ENCODE results near the gene TBC1D2B. TPM values are rescaled to one million over a fixed set of nuclear protein-coding genes. Genes with fewer than 3 reads are reported as not detected.
A peak's percentile ranks its signal among the peaks of the same experiment; 100 is the strongest.

TBC1D2B gene
- 56.8 and 62.3 TPM in 2 replicates for total RNA-seq

DNA sequence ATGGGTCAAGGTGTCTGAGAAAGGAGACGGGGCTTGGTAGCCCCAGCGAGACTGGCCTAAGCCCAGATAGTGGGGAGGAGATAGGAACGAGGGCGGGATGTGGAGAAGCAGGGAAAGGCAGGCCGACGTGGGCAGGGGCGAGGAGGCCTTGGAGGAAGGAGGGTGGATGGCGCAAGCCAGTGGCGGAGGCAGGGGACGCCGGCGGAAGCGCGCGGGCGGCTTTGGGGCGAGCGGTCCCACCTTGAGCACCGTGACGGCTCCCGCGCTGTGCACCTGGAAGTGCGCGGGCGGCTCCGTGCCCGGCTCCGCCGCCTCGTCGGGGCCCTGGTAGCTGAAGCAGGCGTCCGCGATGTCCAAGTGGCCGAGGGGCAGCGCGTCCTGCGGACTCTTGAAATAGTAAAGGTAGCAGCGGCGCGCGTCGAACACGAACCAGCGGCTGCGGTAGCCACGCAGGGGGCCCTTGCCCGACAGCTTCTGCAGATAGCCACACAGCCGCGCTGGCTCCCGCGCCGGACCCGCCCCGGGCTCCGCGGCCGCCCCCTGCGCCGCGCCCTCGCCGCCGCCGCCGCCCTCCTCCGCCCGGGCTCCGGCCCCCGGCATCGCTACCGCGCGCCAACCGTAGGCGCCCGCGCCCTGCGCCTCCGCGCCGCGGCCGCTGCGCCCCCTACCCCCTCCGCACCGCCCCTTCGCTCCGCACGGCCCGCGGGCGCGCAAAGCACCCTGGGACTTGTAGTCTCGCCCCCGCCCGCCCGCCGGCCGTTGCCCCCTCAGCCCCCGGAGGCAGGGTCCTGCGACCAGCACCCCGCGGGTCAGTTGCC, at the start of gene TBC1D2B:
Gene TBC1D2B (minus strand): TSS at position 659 of the 818 bp plus-strand sequence. CDS start 59 bp downstream, at position 600.
- Mint-ChIP-seq H3K4me1 (peaks cover 45% of the 10 kb centered on the region), H3K4me3 (peak within 1 kb of the TSS; percentile 97), H3K27ac (peak within 1 kb of the TSS; percentile 90), H3K36me3 (ENCODE audit: low read depth) (peaks cover 11% of the 10 kb centered on the region), H3K27me3 (no peaks in the 10 kb centered on the region), H3K9me3 (no peaks in the 10 kb centered on the region)
- intact Hi-C loops (cut with micrococcal nuclease), result loop anchor here (2.0 kb wide), 1 partner anchor 32 kb away; no protein-coding TSS in a partner anchor
- DNase-seq, result peak; percentile 92

DNA sequence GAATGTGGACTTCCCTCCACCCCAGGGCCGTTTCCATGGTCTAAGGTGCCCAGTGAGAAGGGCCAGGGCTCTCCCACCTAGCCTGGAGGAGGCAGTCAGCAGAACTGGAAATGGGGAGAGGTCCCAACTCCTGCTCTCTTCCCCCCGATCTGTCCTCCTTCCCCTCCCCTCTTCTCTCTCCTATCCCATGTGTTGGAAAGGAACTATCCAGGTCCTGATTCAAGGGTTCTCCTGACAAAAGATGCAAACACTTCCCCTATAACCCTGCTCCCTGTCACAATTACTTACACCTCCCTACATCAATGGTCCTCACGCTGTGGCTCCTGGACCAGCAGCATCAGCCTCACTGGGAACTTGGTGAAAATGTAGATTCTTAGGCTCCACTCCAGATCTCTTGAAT, 47.8 kb upstream of the TBC1D2B start:
- intact Hi-C loops (cut with micrococcal nuclease), result no loop called here

GRCh38 chr15:78120523-78120922, 43.0 kb upstream of the TBC1D2B start:
- intact Hi-C loops (cut with micrococcal nuclease), result no loop called here
- H3K4me1 Mint-ChIP-seq, result peaks cover 3% of the 10 kb centered on the region
- no peaks in the 10 kb centered on the region for H3K9me3 Mint-ChIP-seq
- H3K4me3 Mint-ChIP-seq, result no peak overlapping the region
- H3K36me3 Mint-ChIP-seq (ENCODE audit: low read depth), result no peaks in the 10 kb centered on the region
- H3K27ac Mint-ChIP-seq, result no peak overlapping the region
- DNase-seq, result no peak
- H3K27me3 Mint-ChIP-seq, result peaks cover 4% of the 10 kb centered on the region

More for the DNA sequence above, 47.8 kb upstream of the TBC1D2B start:
- no peak overlapping the region for H3K27ac Mint-ChIP-seq
- H3K36me3 Mint-ChIP-seq (ENCODE audit: low read depth), result no peaks in the 10 kb centered on the region
- H3K4me3 Mint-ChIP-seq, result no peak overlapping the region
- no peak for DNase-seq
- no peaks in the 10 kb centered on the region for H3K27me3 Mint-ChIP-seq
- no peaks in the 10 kb centered on the region for H3K9me3 Mint-ChIP-seq
- H3K4me1 Mint-ChIP-seq, result peaks cover 10% of the 10 kb centered on the region

DNA sequence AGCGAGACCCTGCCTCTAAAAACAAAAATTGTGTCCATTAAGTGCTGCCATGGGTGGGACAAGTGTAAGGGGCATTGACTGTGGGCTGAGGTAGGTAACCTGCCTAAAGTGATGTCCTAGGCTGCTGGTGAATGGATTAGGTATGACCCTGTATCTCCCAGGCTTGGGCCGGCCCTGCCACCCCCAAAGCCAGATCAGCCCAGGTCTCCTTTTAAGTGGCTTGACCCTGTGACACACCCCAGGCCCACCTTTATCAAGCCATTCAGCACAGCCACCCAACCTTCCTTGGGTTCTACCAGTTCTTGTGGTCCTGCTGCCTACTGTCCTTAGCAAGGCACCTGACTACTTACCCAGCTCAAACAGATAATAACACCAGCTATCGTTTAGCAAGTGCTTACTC, 35.0 kb upstream of the TBC1D2B start:
- H3K4me1 Mint-ChIP-seq, result peaks cover 15% of the 10 kb centered on the region
- H3K27ac Mint-ChIP-seq, result no peak overlapping the region
- no peak for DNase-seq
- H3K4me3 Mint-ChIP-seq, result no peak overlapping the region
- no peaks in the 10 kb centered on the region for H3K36me3 Mint-ChIP-seq (ENCODE audit: low read depth)
- no peaks in the 10 kb centered on the region for H3K27me3 Mint-ChIP-seq
- no peaks in the 10 kb centered on the region for H3K9me3 Mint-ChIP-seq
- intact Hi-C loops (cut with micrococcal nuclease), result no loop called here

- Mint-ChIP-seq H3K36me3 (ENCODE audit: low read depth) (no peaks in the 10 kb centered on the region), H3K4me3 (no peak overlapping the region), H3K4me1 (peaks cover 20% of the 10 kb centered on the region), H3K27ac (no peak overlapping the region), H3K9me3 (no peaks in the 10 kb centered on the region), H3K27me3 (no peaks in the 10 kb centered on the region)
- no peak for DNase-seq
- intact Hi-C loops (cut with micrococcal nuclease), result no loop called here
Observed at GRCh38 chr15:78111788-78112187, 34.3 kb upstream of the TBC1D2B start.

- intact Hi-C loops (cut with micrococcal nuclease), result no loop called here
- Mint-ChIP-seq H3K27ac (peak overlapping the region; percentile 8), H3K4me1 (peaks cover 28% of the 10 kb centered on the region), H3K36me3 (ENCODE audit: low read depth) (no peaks in the 10 kb centered on the region), H3K27me3 (no peaks in the 10 kb centered on the region), H3K9me3 (no peaks in the 10 kb centered on the region), H3K4me3 (no peak overlapping the region)
- no peak for DNase-seq
Observed at GRCh38 chr15:78110916-78111475, 33.5 kb upstream of the TBC1D2B start.

- intact Hi-C loops (cut with micrococcal nuclease), result no loop called here
- no peak for DNase-seq
- H3K4me1 Mint-ChIP-seq, result peaks cover 37% of the 10 kb centered on the region
- no peaks in the 10 kb centered on the region for H3K27me3 Mint-ChIP-seq
- no peaks in the 10 kb centered on the region for H3K9me3 Mint-ChIP-seq
- H3K27ac Mint-ChIP-seq, result no peak overlapping the region
- H3K4me3 Mint-ChIP-seq, result no peak overlapping the region
- H3K36me3 Mint-ChIP-seq (ENCODE audit: low read depth), result no peaks in the 10 kb centered on the region
Observed at GRCh38 chr15:78110096-78110495, 32.6 kb upstream of the TBC1D2B start.

GRCh38 chr15:78109156-78109555, 31.6 kb upstream of the TBC1D2B start:
- Mint-ChIP-seq H3K9me3 (no peaks in the 10 kb centered on the region), H3K4me3 (no peak overlapping the region), H3K27ac (no peak overlapping the region), H3K27me3 (no peaks in the 10 kb centered on the region), H3K4me1 (peaks cover 46% of the 10 kb centered on the region), H3K36me3 (ENCODE audit: low read depth) (no peaks in the 10 kb centered on the region)
- intact Hi-C loops (cut with micrococcal nuclease), result loop anchor here (2.0 to 5.0 kb wide), 3 partner anchors 32 to 150 kb away; partner anchors contain the start of gene TBC1D2B
- DNase-seq, result no peak

DNA sequence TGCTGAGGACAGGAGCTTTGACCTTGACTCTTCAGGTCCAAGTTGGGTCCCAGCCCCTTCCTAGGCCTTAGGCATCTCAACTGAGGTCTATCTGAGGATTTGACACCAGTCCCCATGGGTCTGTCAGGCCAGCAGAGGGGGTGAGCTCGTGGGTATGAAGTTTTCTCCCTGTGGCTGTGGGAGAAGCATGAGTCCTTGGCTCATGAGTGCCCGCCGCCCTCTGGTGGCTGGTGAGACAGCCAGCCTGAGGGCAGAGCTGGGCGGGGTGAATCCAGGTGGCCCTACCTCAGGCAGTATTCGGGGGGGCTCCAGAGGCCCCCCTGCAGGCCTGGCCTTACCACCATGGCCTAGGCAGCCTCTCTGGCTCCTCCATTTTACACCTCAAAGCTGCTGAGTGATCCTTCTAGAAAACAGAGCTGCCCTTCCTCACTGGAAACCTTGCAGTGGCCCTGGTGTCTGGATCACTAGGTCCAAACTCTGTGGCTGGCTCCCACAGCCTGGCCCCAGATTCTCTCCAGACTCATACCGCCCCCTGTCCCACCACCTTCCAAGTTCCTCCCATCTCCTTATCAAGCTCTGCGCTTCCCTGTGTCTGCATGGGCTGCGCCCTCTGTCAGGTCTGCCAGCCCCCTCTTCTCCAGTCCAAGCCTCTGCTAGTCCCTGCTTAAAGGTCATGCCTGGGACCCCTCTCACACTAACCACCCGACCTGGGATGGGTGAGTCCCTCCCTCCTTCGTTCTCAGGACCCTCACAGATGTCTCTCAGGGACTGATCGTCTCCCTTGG, 31.0 kb upstream of the TBC1D2B start:
- no peaks in the 10 kb centered on the region for H3K27me3 Mint-ChIP-seq

DNA sequence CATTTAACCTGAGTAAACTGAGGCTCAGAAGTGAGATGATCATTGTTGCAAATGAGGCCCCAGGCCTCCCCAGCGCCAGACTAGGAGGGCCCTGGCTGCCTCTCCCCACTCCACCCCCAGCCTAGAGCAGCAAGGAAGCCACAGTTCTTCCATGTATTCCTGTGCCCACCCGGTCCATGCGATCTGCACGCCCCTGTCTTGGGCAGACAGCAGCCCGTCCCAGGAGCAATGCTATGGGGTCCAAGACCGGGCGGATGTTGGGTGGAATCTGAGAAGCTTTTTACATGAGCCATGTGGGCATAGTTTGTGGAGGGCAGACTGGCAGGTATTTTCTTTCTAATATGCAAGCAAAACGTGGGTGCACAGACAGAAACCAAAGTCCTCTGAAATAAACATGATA, 30.0 kb upstream of the TBC1D2B start:
- no peaks in the 10 kb centered on the region for H3K9me3 Mint-ChIP-seq
- H3K4me3 Mint-ChIP-seq, result no peak overlapping the region
- intact Hi-C loops (cut with micrococcal nuclease), result loop anchor here (5.0 kb wide), 1 partner anchor 60 kb away; no protein-coding TSS in a partner anchor
- H3K4me1 Mint-ChIP-seq, result peaks cover 55% of the 10 kb centered on the region
- no peaks in the 10 kb centered on the region for H3K27me3 Mint-ChIP-seq
- no peaks in the 10 kb centered on the region for H3K36me3 Mint-ChIP-seq (ENCODE audit: low read depth)
- H3K27ac Mint-ChIP-seq, result no peak overlapping the region
- no peak for DNase-seq

More for the DNA sequence above, 31.0 kb upstream of the TBC1D2B start:
- DNase-seq, result peak; percentile 94
- Mint-ChIP-seq H3K9me3 (no peaks in the 10 kb centered on the region), H3K27ac (no peak overlapping the region), H3K4me1 (peaks cover 53% of the 10 kb centered on the region), H3K36me3 (ENCODE audit: low read depth) (no peaks in the 10 kb centered on the region), H3K4me3 (no peak overlapping the region)
- intact Hi-C loops (cut with micrococcal nuclease), result loop anchor here (1.0 to 5.0 kb wide), 5 partner anchors 32 to 150 kb away; partner anchors contain the start of gene TBC1D2B

- intact Hi-C loops (cut with micrococcal nuclease), result loop anchor here (5.0 kb wide), 1 partner anchor 58 kb away; no protein-coding TSS in a partner anchor
- Mint-ChIP-seq H3K36me3 (ENCODE audit: low read depth) (no peaks in the 10 kb centered on the region), H3K9me3 (no peaks in the 10 kb centered on the region), H3K27me3 (no peaks in the 10 kb centered on the region), H3K4me3 (peak overlapping the region; percentile 58), H3K4me1 (peaks cover 64% of the 10 kb centered on the region), H3K27ac (peak overlapping the region; percentile 92)
- peak; percentile 76 for DNase-seq
Observed at GRCh38 chr15:78105476-78106241, 28.1 kb upstream of the TBC1D2B start.

DNA sequence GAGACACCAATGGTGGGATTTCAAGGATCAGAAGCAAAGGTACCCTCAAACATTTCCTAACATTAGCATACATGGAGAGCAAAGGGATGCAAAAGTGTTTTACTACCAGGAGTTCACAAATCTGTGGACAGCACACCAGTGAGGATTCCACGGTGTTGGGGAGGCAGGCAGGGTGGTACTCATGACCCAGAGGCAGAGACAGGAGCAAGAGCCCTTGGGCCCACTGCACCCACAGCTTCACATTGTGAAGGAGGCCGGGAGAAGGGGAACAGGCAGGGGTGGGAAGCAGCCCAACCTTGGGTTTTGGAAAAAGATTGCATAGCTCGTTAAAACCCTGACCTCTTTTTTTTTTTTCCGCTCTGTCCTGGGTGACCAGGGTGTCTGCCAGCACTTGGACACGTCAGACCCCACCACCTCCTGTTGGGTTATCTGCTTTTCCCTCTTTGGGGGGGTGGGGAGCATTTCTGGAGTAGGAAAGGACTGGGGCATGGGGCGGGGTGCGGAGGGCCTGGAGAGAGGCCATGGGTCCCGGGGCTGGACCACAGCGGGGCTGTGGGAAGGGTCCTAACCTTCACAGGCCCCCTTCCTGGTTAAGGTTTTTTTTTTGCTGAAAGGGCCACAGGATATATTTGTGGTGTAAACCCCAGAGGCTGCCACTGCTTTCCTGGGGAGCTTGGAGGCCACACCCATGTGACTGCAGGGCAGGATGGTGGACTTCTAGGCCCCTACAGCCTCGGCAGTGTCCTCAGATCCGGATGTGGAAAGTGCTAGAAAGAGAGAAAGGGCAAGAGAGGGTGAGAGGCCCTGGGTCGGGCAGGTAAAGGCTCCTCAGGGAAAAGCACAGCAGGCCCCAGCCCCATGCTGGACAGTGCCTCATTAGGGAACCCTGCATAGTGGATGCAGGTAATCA, 27.3 kb upstream of the TBC1D2B start:
- H3K36me3 Mint-ChIP-seq (ENCODE audit: low read depth), result no peaks in the 10 kb centered on the region
- no peaks in the 10 kb centered on the region for H3K27me3 Mint-ChIP-seq
- DNase-seq, result peak; percentile 73

More for the DNA sequence above, 27.3 kb upstream of the TBC1D2B start:
- intact Hi-C loops (cut with micrococcal nuclease), result loop anchor here (5.0 kb wide), 3 partner anchors 38 to 88 kb away; no protein-coding TSS in a partner anchor
- H3K9me3 Mint-ChIP-seq, result no peaks in the 10 kb centered on the region
- H3K27ac Mint-ChIP-seq, result peak overlapping the region; percentile 92
- H3K4me1 Mint-ChIP-seq, result peaks cover 64% of the 10 kb centered on the region
- peak overlapping the region; percentile 56 for H3K4me3 Mint-ChIP-seq

Data from activated CD4-positive, alpha-beta T cell treated with anti-CD3 and anti-CD28 coated beads, Interleukin-2, amount 10 ng/mL, durations not matched to agents 24 days and 14 days (primary cell).